ENCODE results near the gene GIPC2.

Gene GIPC2

GRCh38 chr1:78153092-78153736 lies 107.4 kb downstream of the GIPC2 start:
- DNase-seq, result no peak

- no peak for DNase-seq
These were observed 109.4 kb downstream of the GIPC2 start for GRCh38 chr1:78155121-78155520.

DNA sequence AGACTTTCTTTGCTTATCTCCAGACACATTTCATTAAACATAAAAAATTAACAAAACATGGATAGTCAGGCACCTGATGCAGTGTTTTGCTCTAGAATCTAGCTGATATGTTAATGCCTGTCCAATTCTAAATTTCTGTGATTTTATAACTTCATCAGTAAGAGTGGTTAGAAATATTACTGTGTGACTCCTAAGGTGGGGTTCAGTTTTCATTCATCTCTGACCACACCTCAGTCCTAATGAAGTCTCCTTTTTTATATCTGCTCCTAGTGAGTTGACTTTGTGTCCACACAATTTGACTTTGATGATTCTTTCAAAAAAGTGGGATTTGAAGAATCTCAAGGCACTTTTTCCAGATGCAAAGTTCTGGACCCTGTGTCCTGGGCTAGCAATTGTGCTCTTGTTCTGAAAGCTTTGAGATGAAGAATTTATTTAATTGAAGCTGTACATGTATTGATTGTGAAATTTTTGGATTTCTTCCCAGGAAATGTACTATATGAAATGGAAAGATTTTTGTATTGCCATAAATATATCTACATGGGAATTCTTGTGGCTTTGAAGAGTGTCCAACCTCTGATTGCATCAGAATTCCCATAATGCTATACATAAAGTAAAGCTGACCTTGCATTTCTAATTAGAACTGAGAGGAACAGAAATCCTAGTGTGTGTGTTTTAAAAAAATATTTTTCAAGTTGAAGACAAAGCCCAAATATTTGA lies 111.2 kb downstream of the GIPC2 start:
- no peak for DNase-seq

DNA sequence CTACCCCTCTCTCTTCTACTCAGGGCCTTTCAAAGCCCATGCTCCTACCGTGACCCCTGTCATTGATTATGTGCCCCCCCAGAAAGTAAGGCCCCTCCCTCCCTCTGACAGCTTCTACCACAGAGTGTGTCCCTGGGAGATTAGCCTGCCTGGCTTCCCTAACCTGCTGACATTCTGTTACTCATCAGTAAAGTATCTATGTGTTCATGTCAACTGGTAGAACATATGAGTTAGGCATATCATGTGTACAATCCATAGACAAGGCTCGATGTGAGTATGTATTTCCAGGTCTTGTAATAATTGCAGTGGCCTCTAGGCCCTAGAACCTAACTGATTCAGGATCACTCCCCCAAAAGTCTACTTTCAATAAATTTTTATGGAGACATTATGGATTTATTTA lies 120.0 kb downstream of the GIPC2 start:
- DNase-seq, result no peak

DNA sequence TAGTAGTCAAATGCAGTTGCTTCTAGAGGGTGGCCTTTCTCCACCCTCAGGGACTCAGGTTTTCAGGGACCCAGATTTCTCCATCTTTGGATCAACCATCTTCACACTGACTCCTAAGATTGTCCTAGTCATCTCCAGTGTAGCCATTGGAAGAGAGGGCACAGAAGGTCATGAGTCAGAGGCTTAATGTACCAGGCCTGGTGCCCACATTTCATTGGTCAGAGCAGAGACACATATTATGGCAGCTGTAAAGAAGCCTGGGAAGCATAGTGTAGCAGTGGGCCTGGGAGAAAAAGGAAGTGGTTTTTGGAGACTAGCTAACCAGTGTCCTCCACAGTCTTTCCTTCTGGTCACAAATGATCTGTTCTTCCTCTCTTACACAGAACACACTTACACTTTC lies 122.5 kb downstream of the GIPC2 start:
- no peak for DNase-seq

DNA sequence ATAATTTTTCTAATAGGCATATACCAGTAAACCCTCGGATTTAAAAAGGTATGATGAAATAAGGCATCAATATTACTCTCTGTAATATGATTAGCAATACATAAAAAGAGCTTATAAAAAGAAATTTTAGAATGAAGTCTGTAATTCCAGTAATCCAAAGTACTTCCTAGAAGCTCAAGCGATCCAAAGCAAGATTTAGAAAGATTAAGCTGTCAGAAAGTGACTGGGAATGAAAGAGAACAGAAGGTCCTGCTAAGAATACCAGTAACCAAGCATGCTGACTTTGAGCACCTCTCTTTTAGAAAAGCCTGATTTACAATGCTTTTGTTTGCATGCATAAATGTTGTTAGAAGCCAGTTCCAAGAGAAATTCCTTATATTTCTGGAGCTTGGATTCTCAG lies 125.1 kb downstream of the GIPC2 start:
- no peak for DNase-seq

DNA sequence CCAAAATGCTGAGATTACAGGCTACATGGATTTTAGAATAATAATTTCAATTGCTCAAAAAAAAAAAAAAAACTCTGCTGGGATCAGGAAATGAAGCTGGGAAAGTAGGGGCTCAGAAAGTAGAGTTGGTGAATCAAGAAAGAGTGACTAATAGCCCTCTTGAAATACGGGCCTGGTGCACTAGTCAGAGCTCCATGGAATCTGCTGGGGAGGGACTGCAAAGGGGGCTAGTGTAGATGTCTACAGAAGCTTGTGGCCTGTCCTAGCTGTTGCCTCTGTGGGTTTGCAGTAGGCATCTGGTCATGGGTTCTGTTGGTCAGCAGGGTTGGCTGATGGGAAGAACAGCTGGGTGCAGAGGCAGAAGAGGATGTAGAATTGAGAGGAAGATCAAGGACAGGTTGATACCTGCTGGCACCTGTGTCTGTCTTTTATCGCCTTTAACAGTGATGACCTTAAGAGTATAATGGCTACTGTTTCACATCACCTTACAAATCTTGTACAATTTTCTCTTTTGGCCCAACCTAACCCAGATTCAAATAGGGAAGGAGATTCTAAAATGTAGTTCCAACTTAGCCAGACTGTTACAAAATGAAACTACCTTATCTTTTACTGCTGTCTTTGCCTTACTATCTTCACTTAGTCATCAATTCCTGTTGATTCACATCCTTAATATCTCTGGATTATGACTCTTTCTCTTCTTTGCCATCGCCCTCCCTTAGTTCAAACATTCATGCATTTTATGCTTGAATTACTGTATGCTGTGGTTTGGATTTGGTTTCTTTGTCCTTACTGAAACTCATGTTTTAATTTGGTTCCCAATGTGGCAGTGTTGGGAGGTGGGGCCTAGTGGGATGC lies 126.2 kb downstream of the GIPC2 start:
- no peak for DNase-seq

- no peak for DNase-seq
These were observed 130.7 kb downstream of the GIPC2 start for GRCh38 chr1:78176448-78176847.

DNA sequence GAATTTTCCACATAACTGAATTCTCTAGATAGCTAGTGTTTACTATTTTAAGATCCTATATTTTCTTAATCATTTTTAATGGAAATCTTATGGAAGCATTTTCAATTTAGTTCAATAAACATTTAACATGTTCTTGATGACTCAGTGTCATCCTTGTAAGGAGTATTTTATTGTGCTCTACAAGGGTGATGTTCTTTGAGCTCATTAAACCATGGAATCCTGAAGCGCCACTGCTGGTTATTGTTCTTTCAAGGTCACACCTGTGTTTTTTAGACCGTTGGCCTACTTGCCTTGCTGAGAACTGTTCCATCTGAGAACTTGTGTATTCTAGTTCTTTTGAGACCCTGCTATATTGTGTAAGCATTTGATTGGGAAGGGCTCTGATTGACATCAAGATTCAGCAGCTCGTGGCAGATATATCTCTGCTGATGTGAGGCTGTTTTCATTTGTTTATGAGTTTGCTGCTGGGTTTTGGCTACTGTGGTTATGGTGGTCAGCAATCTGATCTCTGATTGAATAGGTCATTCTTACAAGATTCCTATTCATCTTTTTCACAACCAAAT lies 132.0 kb downstream of the GIPC2 start:
- DNase-seq, result no peak

DNA sequence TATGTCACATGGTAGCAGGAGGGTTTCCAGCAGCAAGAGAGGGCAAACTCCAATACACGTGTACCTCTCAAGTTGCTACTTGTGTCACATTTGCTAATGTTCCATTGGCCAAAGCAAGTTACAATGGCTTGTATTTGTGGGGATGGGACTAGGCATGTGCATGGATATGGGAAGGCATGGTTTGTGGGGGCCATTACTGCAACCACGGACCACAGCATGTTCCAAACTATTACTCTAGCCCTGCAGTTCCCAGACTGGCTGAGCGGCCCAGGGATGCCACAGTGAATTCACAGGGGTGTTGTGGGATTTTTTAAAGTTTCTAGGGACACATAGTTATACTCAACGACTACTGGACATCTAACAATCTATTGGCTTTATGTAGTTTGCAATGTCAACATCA lies 133.1 kb downstream of the GIPC2 start:
- no peak for DNase-seq

GRCh38 chr1:78184460-78185072 lies 138.8 kb downstream of the GIPC2 start:
- DNase-seq, result peak; percentile 5

Measured in activated CD4-positive, alpha-beta T cell treated with anti-CD3 and anti-CD28 coated beads, Interleukin-10, Interleukin-2, amounts not matched to agents 100 ng/mL and 50 ng/mL, durations not matched to agents 16 hours and 8 hours (primary cell).